Measurements from ENCODE around the gene HDAC6.

DNA sequence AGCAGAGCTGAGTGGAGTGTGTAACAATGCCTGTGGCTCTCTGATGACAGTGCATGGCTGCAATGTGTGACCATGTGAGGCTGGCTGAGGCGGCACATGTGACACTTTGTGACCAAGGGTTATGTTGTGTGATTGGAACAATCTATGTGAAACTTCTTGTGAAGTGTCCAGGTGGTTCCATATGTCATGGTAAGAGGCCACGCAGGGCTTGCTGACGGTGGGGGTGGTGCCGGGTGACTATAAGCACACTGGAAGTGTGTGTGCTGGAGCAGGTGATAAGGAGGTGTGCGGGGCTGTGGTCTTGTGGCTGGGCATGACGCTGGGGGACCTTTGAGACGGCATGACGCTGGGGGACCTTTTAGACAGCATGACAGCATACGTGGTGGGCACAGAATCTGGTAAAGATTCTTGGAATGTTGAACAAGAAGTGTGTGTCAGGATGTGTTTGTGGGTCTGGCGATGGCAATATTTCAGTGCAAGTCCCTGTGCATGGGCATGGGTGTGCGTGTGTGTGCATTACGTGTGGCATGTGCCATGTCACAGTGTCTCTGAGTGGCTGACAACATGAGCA, 7.4 kb upstream of the HDAC6 start:
- TF ChIP-seq, protein P1, sequence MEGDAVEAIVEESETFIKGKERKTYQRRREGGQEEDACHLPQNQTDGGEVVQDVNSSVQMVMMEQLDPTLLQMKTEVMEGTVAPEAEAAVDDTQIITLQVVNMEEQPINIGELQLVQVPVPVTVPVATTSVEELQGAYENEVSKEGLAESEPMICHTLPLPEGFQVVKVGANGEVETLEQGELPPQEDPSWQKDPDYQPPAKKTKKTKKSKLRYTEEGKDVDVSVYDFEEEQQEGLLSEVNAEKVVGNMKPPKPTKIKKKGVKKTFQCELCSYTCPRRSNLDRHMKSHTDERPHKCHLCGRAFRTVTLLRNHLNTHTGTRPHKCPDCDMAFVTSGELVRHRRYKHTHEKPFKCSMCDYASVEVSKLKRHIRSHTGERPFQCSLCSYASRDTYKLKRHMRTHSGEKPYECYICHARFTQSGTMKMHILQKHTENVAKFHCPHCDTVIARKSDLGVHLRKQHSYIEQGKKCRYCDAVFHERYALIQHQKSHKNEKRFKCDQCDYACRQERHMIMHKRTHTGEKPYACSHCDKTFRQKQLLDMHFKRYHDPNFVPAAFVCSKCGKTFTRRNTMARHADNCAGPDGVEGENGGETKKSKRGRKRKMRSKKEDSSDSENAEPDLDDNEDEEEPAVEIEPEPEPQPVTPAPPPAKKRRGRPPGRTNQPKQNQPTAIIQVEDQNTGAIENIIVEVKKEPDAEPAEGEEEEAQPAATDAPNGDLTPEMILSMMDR (conservative IDR thresholded peaks at IDR 0.05; ENCODE audit: low read length), result no peak
- TF ChIP-seq EZH2phosphoT487 (IDR thresholded peaks at IDR 0.05; ENCODE audit: borderline replicate concordance, low read depth, low read length), result no peak

Data from OCI-LY7 (cell line).